Hematopoietic multipotent progenitor cell treated with erythropoietin and hydrocortisone succinate and interleukin-3 and kit ligand, for 15 days (in vitro differentiated cells): ENCODE results near the gene DNAL4.

Experiments used
- DNase-seq: peaks from one replicate; pipeline ENCODE4 v3.0.0-alpha.2; 2015; ENCODE audit warnings: low spot score

The DNAL4 gene

DNA sequence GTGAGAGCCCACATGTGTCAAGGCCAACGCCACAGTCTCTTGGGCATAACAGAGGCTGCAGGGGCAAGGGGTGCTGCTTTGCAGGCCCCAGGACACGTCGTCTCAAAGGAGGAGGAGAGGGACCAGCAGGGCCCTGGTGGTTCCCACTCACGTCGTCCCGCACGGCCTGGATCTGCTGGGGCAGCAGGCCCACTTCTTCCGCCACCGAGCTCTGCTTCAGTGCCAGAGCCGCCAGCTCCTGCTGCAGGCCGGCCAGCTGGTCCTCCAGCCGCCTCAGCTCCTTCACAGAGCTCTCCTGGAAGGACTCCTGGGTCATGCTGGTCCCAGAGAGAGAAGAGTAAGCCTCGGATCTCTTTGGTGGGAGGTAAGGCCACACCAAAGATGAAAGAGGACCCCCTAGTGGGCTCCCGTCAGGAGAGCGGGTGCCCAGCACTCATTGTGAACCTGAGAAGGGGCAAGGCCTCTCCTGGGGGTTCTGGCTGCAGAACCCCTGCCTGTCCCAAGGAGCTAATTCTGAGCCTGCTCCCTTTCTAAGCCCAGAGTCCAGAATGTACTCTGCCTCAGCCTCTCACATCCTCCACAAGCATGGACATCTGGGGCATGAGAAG lies 53.7 kb downstream of the DNAL4 start:
- no peak for DNase-seq

DNA sequence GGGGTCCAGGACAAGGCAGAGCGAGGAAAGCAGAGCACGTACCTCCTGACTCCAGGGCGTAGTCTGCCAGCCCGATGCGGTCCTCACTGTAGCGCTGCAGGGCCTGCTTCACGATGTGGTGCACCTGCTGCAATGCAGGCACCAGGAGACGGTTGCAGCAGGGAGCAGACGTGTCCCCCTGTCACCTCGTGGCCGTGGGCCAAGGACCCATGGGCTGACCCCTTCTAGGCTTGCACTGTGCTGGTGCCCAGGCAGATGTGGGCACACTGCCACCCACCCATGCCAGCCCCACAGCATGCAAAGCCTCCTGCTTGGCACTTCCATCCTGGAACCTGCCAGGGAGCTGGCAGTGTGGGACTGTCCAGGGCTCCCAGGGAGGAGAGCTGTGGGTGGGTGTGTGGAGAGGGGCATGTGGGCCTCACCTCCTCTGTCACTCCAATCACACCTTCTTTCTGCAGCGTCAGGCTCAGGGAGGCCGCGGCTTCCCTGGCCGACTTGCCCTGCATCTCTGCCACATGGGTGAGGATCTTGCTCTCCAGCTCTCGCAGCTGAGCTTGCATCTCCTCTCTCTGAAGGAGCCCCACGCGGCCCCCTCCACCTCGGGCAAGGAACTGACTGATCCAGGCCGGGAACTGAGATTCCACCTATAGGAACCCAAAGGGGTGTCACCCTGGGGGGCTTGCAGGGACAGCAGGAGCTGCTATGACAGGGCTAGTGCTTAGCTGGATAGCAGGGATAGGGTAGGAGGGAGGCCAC lies 54.5 kb downstream of the DNAL4 start:
- no peak for DNase-seq

DNA sequence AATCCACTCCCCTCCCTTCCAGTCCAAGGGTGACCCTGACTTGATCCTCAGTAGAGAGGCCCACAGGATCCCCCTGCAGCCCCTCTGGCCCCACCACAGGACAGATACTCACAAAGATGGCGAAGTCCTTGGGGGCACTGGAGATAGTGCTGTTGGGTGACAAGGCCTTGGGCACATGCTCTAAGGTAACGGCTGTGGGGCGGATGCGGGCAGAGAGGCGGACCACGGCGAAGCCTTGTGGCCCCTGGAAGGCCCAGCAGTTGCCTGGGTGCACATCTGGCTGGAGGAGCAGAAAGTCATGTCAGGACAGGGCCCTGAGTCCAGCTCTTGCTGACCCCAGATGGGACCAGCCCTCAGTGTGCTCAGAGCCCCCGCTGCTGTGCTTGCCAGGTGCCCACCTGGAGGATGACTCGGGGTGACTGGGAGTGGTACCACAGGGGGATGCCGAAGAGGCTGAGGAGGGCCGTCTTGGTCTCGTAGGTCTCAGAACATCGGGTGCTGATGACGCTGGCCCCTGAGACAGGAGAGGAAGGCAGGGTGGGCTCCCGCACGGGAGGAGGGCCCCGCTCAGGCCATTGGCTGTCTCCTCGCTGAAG lies 55.4 kb downstream of the DNAL4 start:
- no peak for DNase-seq

- no peak for DNase-seq
Observed at GRCh38 chr22:38737302-38738060, 56.5 kb downstream of the DNAL4 start.

- no peak for DNase-seq
Observed at GRCh38 chr22:38736257-38736570, 57.7 kb downstream of the DNAL4 start.

GRCh38 chr22:38735465-38736256 lies 58.3 kb downstream of the DNAL4 start:
- DNase-seq: no peak

DNA sequence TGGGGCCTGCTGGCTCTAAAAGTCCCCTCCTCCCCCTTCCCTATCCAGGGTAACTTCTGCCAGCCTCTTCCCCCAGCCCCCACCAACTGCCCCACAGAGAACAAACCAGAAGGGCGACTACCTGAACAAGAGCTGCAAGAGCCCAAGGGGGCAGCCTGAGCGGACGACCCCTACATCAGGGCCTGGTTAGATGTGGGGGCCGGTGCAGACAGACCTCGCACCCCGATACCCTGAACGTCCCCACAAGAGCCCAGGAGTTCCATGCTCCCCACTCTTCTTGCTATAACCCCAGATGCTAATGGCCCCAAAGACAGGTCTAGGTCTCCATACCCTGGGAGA lies 58.8 kb downstream of the DNAL4 start:
- DNase-seq: no peak

- no peak for DNase-seq
Observed at GRCh38 chr22:38734421-38735100, 59.4 kb downstream of the DNAL4 start.

DNA sequence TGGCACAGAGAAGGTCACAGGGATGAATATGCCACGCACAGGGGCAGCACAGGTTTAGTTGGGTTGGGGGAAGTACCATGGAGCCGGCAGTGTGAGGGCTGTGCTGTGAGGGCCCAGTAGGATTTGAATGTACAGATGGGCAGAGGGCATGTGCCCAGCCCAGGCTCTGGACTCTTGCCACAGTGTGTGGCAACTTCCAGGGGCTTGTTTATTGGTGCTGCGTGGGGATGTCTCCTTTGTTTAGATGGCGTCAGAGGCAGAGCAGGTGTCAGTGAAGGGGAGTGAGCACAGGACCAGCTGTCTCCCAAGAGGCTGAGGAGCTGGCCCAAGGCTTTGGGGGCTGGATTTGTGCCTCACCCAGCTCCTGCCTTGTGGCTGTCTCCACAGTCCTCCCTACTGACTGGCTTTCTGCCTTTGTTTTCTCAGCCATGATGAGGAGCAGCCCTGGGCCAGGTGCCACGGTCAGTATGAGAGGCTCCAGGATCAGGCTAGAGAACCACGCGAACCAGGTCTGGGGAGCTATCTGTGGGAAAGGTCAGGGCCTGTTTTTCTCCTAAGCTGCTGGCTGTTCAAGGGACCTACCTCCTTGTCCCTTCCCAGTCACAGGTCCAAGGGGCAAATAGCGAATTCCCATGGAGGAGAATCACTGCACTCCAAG lies 60.1 kb downstream of the DNAL4 start:
- DNase-seq: no peak

DNA sequence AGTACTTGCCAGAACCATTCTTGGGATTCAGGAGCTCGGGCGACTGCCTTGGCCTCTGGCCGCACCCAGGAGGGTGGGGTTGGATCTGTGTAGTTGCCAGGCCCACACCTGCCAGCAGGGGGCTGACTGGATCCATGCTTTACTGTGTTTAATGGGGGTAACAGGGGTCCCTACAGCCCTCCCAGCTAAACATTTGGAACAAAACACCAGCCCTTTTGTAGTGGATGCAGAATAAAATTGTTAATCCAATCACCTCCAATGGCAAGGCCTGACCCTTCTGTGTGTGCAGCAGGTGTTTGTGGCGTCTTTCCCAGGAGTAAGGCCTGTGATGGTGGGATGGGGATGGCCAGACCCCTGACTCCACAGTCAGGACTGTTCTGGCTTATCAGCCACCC lies 60.6 kb downstream of the DNAL4 start:
- peak; percentile 70 for DNase-seq

DNA sequence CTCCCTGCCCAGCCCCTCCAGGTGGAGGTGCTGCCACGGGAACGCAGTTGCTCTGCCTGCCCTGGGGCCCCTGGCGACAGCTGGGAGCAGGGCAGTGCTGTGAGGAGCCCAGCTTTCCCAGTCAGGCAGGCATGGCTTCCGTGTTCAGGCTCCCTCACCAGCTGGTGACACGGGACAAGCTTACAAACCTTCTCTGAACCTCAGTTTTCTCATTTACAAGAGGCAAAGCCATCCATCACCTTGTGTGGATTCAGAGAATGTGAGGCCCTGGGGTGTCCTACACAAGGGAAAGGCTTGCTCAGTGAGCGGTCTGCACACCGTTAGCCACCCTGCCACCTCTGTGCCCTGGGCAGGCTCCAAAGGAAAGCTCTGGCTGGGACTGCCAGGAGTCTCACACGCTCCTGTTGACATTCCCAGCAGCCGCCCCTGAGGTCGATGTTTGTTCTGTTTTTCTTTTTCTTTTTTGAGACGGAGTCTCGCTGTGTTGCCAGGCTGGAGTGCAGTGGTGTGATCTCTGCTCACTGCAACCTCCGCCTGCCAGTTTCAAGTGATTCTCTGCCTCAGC lies 61.6 kb downstream of the DNAL4 start:
- DNase-seq: no peak

GRCh38 chr22:38731703-38732161 lies 62.2 kb downstream of the DNAL4 start:
- DNase-seq: no peak

DNA sequence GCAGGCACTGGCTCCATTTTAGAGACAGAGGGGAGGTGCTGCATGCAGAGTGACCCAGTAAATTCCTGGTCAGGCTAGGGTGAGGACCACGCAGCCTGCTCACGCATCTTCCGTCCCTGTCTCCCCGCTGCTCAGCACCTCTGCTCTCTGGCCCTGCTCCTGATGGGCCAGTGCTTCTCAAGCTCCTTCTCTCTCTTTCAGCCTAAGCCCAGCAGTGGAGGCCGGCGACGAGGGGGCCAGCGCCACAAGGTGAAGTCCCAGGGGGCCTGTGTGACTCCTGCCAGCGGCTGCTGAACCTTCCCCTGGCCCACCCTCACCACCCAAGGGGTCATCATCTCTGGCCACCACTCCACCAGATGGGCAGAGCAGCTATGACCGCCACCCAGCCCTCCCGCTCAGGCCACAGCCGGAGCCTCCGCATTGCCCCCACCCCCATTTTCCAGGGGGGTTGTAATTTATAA lies 63.5 kb downstream of the DNAL4 start:
- no peak for DNase-seq

GRCh38 chr22:38729946-38730345 lies 64.0 kb downstream of the DNAL4 start:
- DNase-seq: no peak

- DNase-seq: no peak
Observed at GRCh38 chr22:38728871-38729796, 64.8 kb downstream of the DNAL4 start.
